HEK293T (cell line): Measurements from ENCODE around the gene KBTBD7.

Source experiments
- CTCF ChIA-PET: fragments of 350-600 bp; formaldehyde crosslinking; extraction: SDS; loops from one replicate; lab custom pipeline; 2021; ENCODE audit warnings: antibody characterized with exemption, inconsistent platforms; lab: Yijun Ruan, JAX
- POLR2A ChIA-PET: fragments of 350-600 bp; formaldehyde crosslinking; extraction: SDS; loops from one replicate; lab custom pipeline; 2020; ENCODE audit warnings: antibody characterized with exemption, inconsistent platforms; lab: Yijun Ruan, JAX
- DNase-seq: peaks from one replicate; pipeline ENCODE4 v3.0.0; 2012; ENCODE audit warnings: mixed read lengths; ENCODE audit errors: extremely low spot score
- ARNT ChIP-seq: fragments of 450-650 bp; IDR thresholded peaks from 2 replicates; pipeline ENCODE4 v1.6.1; 2017; ENCODE audit warnings: mild to moderate bottlenecking
- BHLHE40 ChIP-seq: fragments of 450-650 bp; IDR thresholded peaks from 2 replicates; pipeline ENCODE4 v1.6.1; 2016; ENCODE audit warnings: mild to moderate bottlenecking, moderate library complexity, borderline replicate concordance
- CTBP1 ChIP-seq: fragments of 450-650 bp; IDR thresholded peaks from 2 replicates; pipeline ENCODE4 v1.6.1; 2016; ENCODE audit warnings: borderline replicate concordance
- ELF4 ChIP-seq: fragments of 450-650 bp; IDR thresholded peaks from 2 replicates; pipeline ENCODE4 v1.6.1; 2017; ENCODE audit warnings: antibody characterized with exemption
- FOXA1 ChIP-seq: fragments of 450-650 bp; IDR thresholded peaks from 2 replicates; pipeline ENCODE4 v1.6.1; 2016; ENCODE audit warnings: mild to moderate bottlenecking
- FOXK2 ChIP-seq: fragments of 450-650 bp; IDR thresholded peaks from 2 replicates; pipeline ENCODE4 v1.6.1; 2016; ENCODE audit warnings: mild to moderate bottlenecking
- FOXM1 ChIP-seq: fragments of 450-650 bp; IDR thresholded peaks from 2 replicates; pipeline ENCODE4 v1.6.1; 2017; ENCODE audit warnings: mild to moderate bottlenecking, borderline replicate concordance
- HDGF ChIP-seq: fragments of 450-650 bp; IDR thresholded peaks from 2 replicates; pipeline ENCODE4 v1.6.1; 2017; ENCODE audit warnings: antibody characterized with exemption, borderline replicate concordance
- L3MBTL2 ChIP-seq: fragments of 450-650 bp; conservative IDR thresholded peaks from 2 replicates; pipeline ENCODE4 v1.6.1; 2016; ENCODE audit warnings: mild to moderate bottlenecking
- LEF1 ChIP-seq: fragments of 450-650 bp; IDR thresholded peaks from 2 replicates; pipeline ENCODE4 v1.6.1; 2017; ENCODE audit warnings: mild to moderate bottlenecking, borderline replicate concordance
- NFRKB ChIP-seq: fragments of 450-650 bp; IDR thresholded peaks from 2 replicates; pipeline ENCODE4 v1.6.1; 2016; ENCODE audit warnings: mild to moderate bottlenecking, moderate library complexity
- SP1 ChIP-seq: fragments of 450-650 bp; IDR thresholded peaks from 2 replicates; pipeline ENCODE4 v1.6.1; 2017
- SUZ12 ChIP-seq: fragments of 450-650 bp; IDR thresholded peaks from 2 replicates; pipeline ENCODE4 v1.6.1; 2016; ENCODE audit warnings: mild to moderate bottlenecking
- TARDBP ChIP-seq: fragments of 450-650 bp; IDR thresholded peaks from 2 replicates; pipeline ENCODE4 v1.6.1; 2016
- ZNF384 ChIP-seq: fragments of 450-650 bp; IDR thresholded peaks from 2 replicates; pipeline ENCODE4 v1.6.1; 2016
- TF ChIP-seq, protein P1 (sequence below): fragments of 450-650 bp; IDR thresholded peaks from 2 replicates; pipeline ENCODE4 v1.6.1; 2016

The KBTBD7 gene

DNA sequence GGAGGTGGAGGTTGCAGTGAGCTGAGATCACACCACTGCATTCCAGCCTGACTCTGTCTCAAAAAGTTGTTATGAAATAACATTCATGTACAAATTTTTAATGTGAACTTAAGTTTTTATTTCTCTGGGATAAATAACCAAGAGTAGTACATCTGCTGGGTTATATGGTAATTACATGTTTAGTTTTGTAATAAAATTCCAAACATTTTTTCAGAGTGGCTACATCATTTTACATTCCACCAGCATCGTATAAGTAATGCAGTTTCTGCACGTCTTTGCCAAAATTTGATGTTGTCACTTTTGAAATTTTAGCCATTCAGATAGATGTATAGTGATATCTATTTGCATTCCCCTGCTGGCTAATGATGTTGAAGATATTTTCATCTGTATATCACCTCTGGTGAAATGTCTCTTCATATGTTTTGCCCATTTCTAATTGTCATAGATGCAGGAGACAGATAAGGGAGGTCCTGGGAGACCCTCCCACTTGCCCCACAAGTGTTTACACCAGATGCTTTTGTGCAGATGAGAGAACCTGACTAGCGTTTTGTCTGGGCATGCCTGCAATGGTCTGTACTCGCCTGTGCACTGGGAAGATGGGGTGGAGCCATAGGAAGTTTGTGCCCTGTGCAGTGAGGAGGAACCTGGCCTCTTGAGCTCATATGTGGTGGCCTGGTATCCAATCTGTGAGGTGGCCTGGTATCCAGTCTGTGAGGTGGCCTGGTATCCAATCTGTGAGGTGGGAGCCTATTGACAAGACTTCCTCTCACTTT lies 49.0 kb downstream of the KBTBD7 start:
- ChIA-PET CTCF (no interaction called here), POLR2A (no interaction called here)
- TF ChIP-seq L3MBTL2 (no peak), SP1 (no peak), TARDBP (no peak), FOXA1 (no peak), ARNT (no peak), CTBP1 (no peak), NFRKB (no peak), ELF4 (no peak), HDGF (no peak), FOXM1 (no peak), ZNF384 (no peak), FOXK2 (no peak), LEF1 (no peak), SUZ12 (no peak), BHLHE40 (no peak)
- TF ChIP-seq, protein P1, sequence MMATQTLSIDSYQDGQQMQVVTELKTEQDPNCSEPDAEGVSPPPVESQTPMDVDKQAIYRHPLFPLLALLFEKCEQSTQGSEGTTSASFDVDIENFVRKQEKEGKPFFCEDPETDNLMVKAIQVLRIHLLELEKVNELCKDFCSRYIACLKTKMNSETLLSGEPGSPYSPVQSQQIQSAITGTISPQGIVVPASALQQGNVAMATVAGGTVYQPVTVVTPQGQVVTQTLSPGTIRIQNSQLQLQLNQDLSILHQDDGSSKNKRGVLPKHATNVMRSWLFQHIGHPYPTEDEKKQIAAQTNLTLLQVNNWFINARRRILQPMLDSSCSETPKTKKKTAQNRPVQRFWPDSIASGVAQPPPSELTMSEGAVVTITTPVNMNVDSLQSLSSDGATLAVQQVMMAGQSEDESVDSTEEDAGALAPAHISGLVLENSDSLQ: no peak
- no peak for DNase-seq

DNA sequence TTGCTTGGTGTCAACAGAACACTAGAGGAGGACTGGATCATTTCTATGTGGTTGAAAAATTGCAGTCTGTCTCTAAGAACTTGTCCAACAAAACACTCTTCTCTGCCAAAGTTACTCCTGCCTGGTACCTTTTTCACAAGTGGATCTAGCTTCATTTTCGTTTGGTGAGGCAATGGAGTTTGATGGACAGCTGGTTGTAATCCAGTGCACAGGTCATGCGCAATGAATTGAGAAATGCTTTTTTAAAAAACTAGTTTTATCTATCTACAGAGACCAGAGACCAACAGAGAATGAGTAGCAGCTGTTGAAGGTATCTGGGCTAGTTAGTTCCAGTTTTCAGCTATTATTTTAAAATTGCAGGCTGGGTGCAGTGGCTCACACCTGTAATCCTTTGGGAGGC lies 49.8 kb downstream of the KBTBD7 start:
- DNase-seq: no peak
- TF ChIP-seq ARNT (no peak), CTBP1 (no peak), FOXA1 (no peak), FOXK2 (no peak), FOXM1 (no peak), HDGF (no peak), SUZ12 (no peak), NFRKB (no peak), ELF4 (no peak), ZNF384 (no peak), LEF1 (no peak), L3MBTL2 (no peak), BHLHE40 (no peak), SP1 (no peak)
- TF ChIP-seq, protein P1: no peak
- ChIA-PET CTCF (no interaction called here), POLR2A (no interaction called here)
